Adrenal gland (tissue), 12 donors: ENCODE data around the gene ARAP2. TPM values are rescaled to one million over a fixed set of nuclear protein-coding genes. Genes with fewer than 3 reads are reported as not detected.

Experiments
- DNase-seq, 7 donors: peaks; one replicate each; pipeline ENCODE4 v3.0.0-alpha.2; 2019 to 2020
- H3K27ac ChIP-seq, 5 donors: fragments of 200-600 bp; sonication (generic) in 4 of 5; 1 replicate in 3 of 5; 2 replicates in 2 of 5; pipeline versions ENCODE4 v1.5.1 to v1.8.0; 2016 to 2020; ENCODE audit warnings: mild to moderate bottlenecking in 1 of 5
- H3K27me3 ChIP-seq: fragments of 200-600 bp; 2 replicates; pipeline ENCODE4 v1.8.0; 2021
- H3K36me3 ChIP-seq, 2 donors: fragments of 200-600 bp; replicated peaks in 1 of 2; 1 replicate in 1 of 2; 2 replicates in 1 of 2; pipeline versions ENCODE4 v1.5.1 to v1.8.0; 2018 to 2022
- H3K4me1 ChIP-seq, 2 donors: fragments of 200-600 bp; replicated peaks in 1 of 2; 1 replicate in 1 of 2; 2 replicates in 1 of 2; pipeline versions ENCODE4 v1.5.1 to v1.8.0; 2018 to 2021
- H3K4me3 ChIP-seq, 4 donors: fragments of 200-600 bp; sonication (generic) in 3 of 4; one replicate each; pipeline ENCODE4 v1.5.1; 2016 to 2018
- H3K9me3 ChIP-seq, 3 donors: fragments of 200-600 bp; sonication (generic) in 1 of 3; replicated peaks in 1 of 3; 1 replicate in 2 of 3; 2 replicates in 1 of 3; pipeline versions ENCODE4 v1.5.1 to v1.8.0; 2016 to 2021
- POLR2A ChIP-seq, 2 donors: fragments of 450-650 bp; IDR thresholded peaks; one replicate each; pipeline ENCODE4 v1.6.1; 2017; ENCODE audit warnings: antibody characterized with exemption in 2 of 2, mild to moderate bottlenecking in 2 of 2, moderate library complexity in 1 of 2
- WGBS, 4 donors: extraction: QIAGEN DNeasy Blood & Tissue Kit in 2 of 4; methylation state at CpG; one replicate each; pipeline versions ENCODE4 v1.1.5 to v1.1.7; 2013 to 2017; 5-methylcytosine and 5-hydroxymethylcytosine counted together
- intact Hi-C, 2 donors: fragments of 100-400 bp; cut with DNase I; formaldehyde crosslinking; loops; one replicate each; pipeline versions ENCODE4 v1.14.1 to v1.15.0; 2022 to 2023
- polyA plus RNA-seq, 3 donors: library from polyadenylated mRNA; stranded (reverse); fragments of 200-250 nt in 2 of 3; fragments of 350-450 nt in 1 of 3; fragmentation: Illumina TruSeq in 1 of 3; extraction: RNeasy Lipid Tissue Mini Kit (QIAGEN cat#74804) in 1 of 3; gene quantifications; one replicate each; pipeline ENCODE4 v1.2.3, GENCODE V29; 2013 to 2014
- total RNA-seq, 9 donors: library from RNA; depleted of rRNA in 4 of 9; stranded (reverse); fragments of >200 nt in 4 of 9; fragments of 120-200 nt in 1 of 9; fragmentation: NEBNext Ultra II Directional in 1 of 9; extraction: Animal tissue kit (Norgen Biotek cat#: 25700) in 1 of 9; gene quantifications; one replicate each; pipeline versions ENCODE4 v1.1.0 to v1.2.4, GENCODE V29; 2013 to 2023
- TF ChIP-seq, protein P1 (sequence below), 6 experiments: fragments of 450-650 bp in 4 of 6; fragments of 200-600 bp in 2 of 6; sonication (generic) in 1 of 6; IDR thresholded peaks; 1 replicate in 5 of 6; 2 replicates in 1 of 6; pipeline versions ENCODE4 v1.5.1 to v1.8.0; 2016 to 2021; ENCODE audit warnings: antibody characterized with exemption in 6 of 6, mild to moderate bottlenecking in 2 of 6, moderate library complexity in 1 of 6
- donor health status: healthy with polysubstance abuse.
- donor health status: Bipolar disorder and iron deficiency.
- donor health status: DM: yes; HTN: yes; CAD: no.
- donor health status: DM: no; HTN: no; CAD: no.
- donor health status: DM: no; HTN: no; CAD: no.
- donor health status: DM: yes; HTN: yes; CAD: no.

ARAP2 gene
- total and polyA plus RNA-seq, 12 donors, result 0.81 to 23.7 (median 4.4) TPM

GRCh38 chr4:36241771-36242170 lies 2.5 kb downstream of the ARAP2 start:
- Histone ChIP-seq H3K36me3 (no peaks in the 10 kb centered on the region), H3K9me3 (no peaks in the 10 kb centered on the region), H3K4me3 (peak overlapping the region in 1 of 4 donors; percentile 74), H3K27me3 (peaks cover 3% of the 10 kb centered on the region), H3K4me1 (no peaks in the 10 kb centered on the region), H3K27ac (no peak overlapping the region)
- intact Hi-C loops, result no loop called here
- no peak for DNase-seq
- 32 to 57% (median 50%) methylated on average over 2 of the region's 2 CpGs for WGBS, 4 donors
- TF ChIP-seq, protein P1, sequence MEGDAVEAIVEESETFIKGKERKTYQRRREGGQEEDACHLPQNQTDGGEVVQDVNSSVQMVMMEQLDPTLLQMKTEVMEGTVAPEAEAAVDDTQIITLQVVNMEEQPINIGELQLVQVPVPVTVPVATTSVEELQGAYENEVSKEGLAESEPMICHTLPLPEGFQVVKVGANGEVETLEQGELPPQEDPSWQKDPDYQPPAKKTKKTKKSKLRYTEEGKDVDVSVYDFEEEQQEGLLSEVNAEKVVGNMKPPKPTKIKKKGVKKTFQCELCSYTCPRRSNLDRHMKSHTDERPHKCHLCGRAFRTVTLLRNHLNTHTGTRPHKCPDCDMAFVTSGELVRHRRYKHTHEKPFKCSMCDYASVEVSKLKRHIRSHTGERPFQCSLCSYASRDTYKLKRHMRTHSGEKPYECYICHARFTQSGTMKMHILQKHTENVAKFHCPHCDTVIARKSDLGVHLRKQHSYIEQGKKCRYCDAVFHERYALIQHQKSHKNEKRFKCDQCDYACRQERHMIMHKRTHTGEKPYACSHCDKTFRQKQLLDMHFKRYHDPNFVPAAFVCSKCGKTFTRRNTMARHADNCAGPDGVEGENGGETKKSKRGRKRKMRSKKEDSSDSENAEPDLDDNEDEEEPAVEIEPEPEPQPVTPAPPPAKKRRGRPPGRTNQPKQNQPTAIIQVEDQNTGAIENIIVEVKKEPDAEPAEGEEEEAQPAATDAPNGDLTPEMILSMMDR (IDR thresholded peaks at IDR 0.05), result no peak
- no peak for TF ChIP-seq POLR2A (IDR thresholded peaks at IDR 0.05)

DNA sequence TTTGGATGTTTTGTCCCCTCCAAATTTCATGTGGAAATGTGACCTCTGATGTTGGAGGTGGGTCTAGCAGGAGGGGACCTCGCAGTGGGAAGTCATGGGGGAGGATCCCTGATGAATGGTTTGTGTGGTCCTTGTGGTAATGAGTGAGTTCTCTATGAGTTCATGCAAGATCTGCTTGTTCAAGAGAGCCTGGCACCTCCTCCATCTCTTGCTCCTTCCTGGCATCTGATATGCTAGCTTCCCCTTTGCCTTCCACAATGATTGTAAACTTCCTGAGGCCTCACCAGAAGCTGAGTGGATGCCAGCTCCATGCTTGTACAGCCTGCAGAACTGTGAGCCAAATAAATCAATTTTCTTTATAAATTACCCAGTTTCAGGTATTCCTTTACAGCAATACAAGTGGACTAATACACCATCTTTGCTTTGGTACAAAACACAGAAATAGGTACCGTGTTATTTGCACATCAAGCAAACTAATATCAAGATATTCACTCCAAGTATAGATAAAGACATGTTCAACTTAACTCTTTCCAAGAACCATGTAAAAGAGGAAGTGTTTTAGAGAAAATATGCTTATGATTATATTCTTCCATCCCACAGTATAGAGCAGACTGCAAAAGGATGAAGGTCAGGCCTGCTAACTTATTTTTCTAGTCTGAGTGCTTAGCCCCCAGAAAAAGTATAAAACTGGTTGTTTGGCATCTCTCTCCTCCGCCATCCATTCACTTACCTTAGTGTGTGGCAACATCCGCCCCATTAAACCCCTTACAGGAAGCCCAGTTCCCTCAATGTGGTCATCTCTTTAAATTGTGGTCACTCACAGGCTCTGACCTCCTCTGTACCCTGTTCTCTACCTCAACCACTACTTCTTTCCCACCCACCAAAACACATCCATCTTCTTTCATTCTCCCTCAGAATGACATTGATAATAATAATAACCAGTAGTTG lies 6.7 kb downstream of the ARAP2 start:
- TF ChIP-seq, protein P1 (IDR thresholded peaks at IDR 0.05), result no peak
- no peak for TF ChIP-seq POLR2A (IDR thresholded peaks at IDR 0.05)
- H3K27me3 ChIP-seq, result no peaks in the 10 kb centered on the region
- DNase-seq, result no peak
- no peak overlapping the region for H3K27ac ChIP-seq
- 67 to 80% (median 77%) methylated on average over 4 of the region's 4 CpGs for WGBS, 4 donors
- no peaks in the 10 kb centered on the region for H3K36me3 ChIP-seq
- no peak overlapping the region for H3K4me3 ChIP-seq
- intact Hi-C loops, result no loop called here
- no peaks in the 10 kb centered on the region for H3K9me3 ChIP-seq
- no peaks in the 10 kb centered on the region for H3K4me1 ChIP-seq

GRCh38 chr4:36236159-36236558 lies 8.2 kb downstream of the ARAP2 start:
- no peaks in the 10 kb centered on the region for H3K9me3 ChIP-seq
- H3K27me3 ChIP-seq, result no peaks in the 10 kb centered on the region
- no peak overlapping the region for H3K4me3 ChIP-seq
- no peak for DNase-seq
- H3K27ac ChIP-seq, result no peak overlapping the region
- TF ChIP-seq POLR2A (IDR thresholded peaks at IDR 0.05), result no peak
- TF ChIP-seq, protein P1 (IDR thresholded peaks at IDR 0.05), result no peak
- 73 to 81% (median 77%) methylated on average over 2 of the region's 2 CpGs for WGBS, 4 donors
- H3K4me1 ChIP-seq, result no peaks in the 10 kb centered on the region
- no peaks in the 10 kb centered on the region for H3K36me3 ChIP-seq
- intact Hi-C loops, result no loop called here

DNA sequence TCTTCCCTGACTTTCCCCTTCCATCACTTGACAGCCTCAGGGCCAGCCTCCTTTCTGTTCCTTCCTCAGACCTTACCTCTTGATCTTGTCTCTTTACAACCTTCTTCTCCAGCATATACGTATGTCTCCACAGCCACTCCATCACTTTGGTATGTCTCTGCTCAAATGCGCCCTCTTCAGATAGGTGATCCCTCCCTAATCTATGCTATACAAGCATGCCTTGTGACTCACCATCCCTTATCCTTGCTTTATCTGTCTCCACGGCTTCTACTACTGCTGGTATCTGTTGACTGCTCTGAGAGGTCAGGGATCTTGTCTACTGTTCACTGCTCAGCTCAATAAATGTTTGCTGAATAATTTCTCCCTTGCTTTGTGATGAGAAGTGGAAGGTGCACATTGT lies 9.0 kb downstream of the ARAP2 start:
- Histone ChIP-seq H3K4me1 (no peaks in the 10 kb centered on the region), H3K36me3 (no peaks in the 10 kb centered on the region), H3K4me3 (no peak overlapping the region), H3K27ac (no peak overlapping the region), H3K9me3 (no peaks in the 10 kb centered on the region), H3K27me3 (no peaks in the 10 kb centered on the region)
- 53 to 66% (median 54%) methylated on average over 3 of the region's 3 CpGs for WGBS, 4 donors
- intact Hi-C loops, result no loop called here
- no peak for TF ChIP-seq POLR2A (IDR thresholded peaks at IDR 0.05)
- TF ChIP-seq, protein P1 (IDR thresholded peaks at IDR 0.05), result no peak
- DNase-seq, result no peak
